Measurements from ENCODE around the gene TMEM138.

- TF ChIP-seq CTCF (conservative IDR thresholded peaks at IDR 0.05) (no peak), ZFX (IDR thresholded peaks at IDR 0.05) (no peak)
Measured at GRCh38 chr11:61361237-61361740, 885 bp upstream of the TMEM138 start.
